Measurements from ENCODE around the gene DUOXA2. TPM values are rescaled to one million over a fixed set of nuclear protein-coding genes. Genes with fewer than 3 reads are reported as not detected.
"Not testable (repeated sequence)": the region's sequence is repeated elsewhere in the genome, so short reads cannot be mapped to it uniquely, and the experiment has no call there.

Gene DUOXA2
- total and polyA plus RNA-seq, 2 donors from 2014 or later: 0.37 TPM; not detected in 1

DNA sequence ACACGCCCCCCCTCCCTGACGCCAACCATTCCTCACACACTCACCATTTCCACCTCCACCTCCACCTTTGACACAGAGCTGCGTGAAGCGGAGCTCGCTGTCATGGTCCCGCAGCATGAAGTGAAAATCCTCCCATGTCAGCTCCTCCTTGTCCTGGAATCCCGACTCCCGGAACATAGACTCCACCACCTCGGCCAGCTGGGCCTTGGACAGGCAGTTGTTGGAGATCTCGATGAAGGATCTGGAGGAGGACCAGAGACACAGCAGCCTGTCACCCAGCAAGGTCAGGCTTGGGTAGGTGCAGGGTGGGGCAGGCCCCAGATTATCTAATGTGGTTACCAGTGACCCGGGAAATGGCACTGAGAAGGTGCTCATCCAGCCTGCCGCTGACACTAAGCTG is 12.4 kb upstream of the DUOXA2 start:
- Histone ChIP-seq H3K36me3 (ENCODE audit: control insufficient read depth in 2 of 3, insufficient read depth in 3 of 3, low read length in 3 of 3) (no peaks in the 10 kb centered on the region), H3K9ac (ENCODE audit: low read length in 3 of 3) (no peak overlapping the region), H3K27me3 (ENCODE audit: control insufficient read depth, insufficient read depth, low read length) (no peaks in the 10 kb centered on the region), H3K9me3 (ENCODE audit: control insufficient read depth in 2 of 3, insufficient read depth in 1 of 3, low read length in 3 of 3) (no peaks in the 10 kb centered on the region), H3K4me3 (ENCODE audit: low read length in 3 of 3) (no peak overlapping the region), H3K27ac (ENCODE audit: low read depth in 2 of 2, low read length in 2 of 2) (no peak overlapping the region), H3K4me1 (ENCODE audit: control insufficient read depth in 2 of 3, insufficient read depth in 2 of 3, low read depth in 1 of 3, low read length in 3 of 3) (no peaks in the 10 kb centered on the region)
- intact Hi-C loops (cut with DNase I): no loop called here
- TF ChIP-seq, protein P1, sequence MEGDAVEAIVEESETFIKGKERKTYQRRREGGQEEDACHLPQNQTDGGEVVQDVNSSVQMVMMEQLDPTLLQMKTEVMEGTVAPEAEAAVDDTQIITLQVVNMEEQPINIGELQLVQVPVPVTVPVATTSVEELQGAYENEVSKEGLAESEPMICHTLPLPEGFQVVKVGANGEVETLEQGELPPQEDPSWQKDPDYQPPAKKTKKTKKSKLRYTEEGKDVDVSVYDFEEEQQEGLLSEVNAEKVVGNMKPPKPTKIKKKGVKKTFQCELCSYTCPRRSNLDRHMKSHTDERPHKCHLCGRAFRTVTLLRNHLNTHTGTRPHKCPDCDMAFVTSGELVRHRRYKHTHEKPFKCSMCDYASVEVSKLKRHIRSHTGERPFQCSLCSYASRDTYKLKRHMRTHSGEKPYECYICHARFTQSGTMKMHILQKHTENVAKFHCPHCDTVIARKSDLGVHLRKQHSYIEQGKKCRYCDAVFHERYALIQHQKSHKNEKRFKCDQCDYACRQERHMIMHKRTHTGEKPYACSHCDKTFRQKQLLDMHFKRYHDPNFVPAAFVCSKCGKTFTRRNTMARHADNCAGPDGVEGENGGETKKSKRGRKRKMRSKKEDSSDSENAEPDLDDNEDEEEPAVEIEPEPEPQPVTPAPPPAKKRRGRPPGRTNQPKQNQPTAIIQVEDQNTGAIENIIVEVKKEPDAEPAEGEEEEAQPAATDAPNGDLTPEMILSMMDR (IDR thresholded peaks at IDR 0.05; ENCODE audit: borderline replicate concordance, extremely low read depth, insufficient read depth): no peak
- DNase-seq (no peak), FAIRE-seq (no peak)

DNA sequence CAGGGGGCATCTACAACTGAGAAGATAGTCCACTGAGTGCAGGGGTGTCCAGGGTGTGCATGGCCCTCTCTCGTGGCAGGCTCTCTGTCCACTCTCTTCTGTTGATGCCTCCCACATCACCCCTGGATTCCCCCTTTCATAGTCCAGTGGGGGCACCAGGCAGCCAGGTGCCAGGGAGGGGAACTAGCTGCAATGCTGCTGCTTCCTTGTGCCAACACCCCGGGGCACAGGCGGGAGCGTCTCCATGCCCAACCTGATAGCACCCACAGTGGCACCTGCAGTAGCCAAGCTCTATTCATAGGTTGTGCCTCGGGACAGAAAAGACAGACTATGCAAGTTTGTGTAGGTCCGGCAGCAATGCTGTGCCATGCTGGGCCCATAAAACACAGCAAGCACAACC is 11.9 kb upstream of the DUOXA2 start:
- intact Hi-C loops (cut with DNase I): no loop called here
- TF ChIP-seq, protein P1 (IDR thresholded peaks at IDR 0.05; ENCODE audit: borderline replicate concordance, extremely low read depth, insufficient read depth): no peak
- Histone ChIP-seq H3K4me1 (ENCODE audit: control insufficient read depth in 2 of 3, insufficient read depth in 2 of 3, low read depth in 1 of 3, low read length in 3 of 3) (no peaks in the 10 kb centered on the region), H3K27ac (ENCODE audit: low read depth in 2 of 2, low read length in 2 of 2) (no peak overlapping the region), H3K27me3 (ENCODE audit: control insufficient read depth, insufficient read depth, low read length) (no peaks in the 10 kb centered on the region), H3K36me3 (ENCODE audit: control insufficient read depth in 2 of 3, insufficient read depth in 3 of 3, low read length in 3 of 3) (no peaks in the 10 kb centered on the region), H3K9me3 (ENCODE audit: control insufficient read depth in 2 of 3, insufficient read depth in 1 of 3, low read length in 3 of 3) (no peaks in the 10 kb centered on the region), H3K9ac (ENCODE audit: low read length in 3 of 3) (no peak overlapping the region), H3K4me3 (ENCODE audit: low read length in 3 of 3) (no peak overlapping the region)
- FAIRE-seq (no peak), DNase-seq (no peak)

DNA sequence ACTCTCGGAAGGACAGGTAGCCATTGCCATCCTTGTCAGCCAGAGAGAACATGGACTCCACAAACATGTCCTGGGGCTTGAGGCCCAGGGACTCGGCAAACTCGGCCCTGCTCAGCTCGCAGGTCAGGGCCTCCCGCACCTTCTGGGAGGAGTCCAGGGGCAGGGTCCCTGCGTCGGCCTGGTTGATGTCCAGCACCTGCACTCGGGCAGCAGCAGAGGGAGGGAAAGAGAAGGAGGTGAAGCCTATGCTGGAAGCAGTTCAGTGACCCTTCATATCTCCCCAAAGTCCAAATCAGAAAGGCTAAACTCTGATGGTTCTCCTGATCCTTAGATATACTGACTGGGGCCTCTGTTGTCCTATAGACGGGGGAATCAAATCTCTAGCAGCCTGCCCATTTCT is 10.0 kb upstream of the DUOXA2 start:
- H3K4me3 ChIP-seq (ENCODE audit: low read length in 3 of 3); H3K4me1 ChIP-seq (ENCODE audit: control insufficient read depth in 2 of 3, insufficient read depth in 2 of 3, low read depth in 1 of 3, low read length in 3 of 3); H3K27me3 ChIP-seq (ENCODE audit: control insufficient read depth, insufficient read depth, low read length); H3K27ac ChIP-seq (ENCODE audit: low read depth in 2 of 2, low read length in 2 of 2); H3K9ac ChIP-seq (ENCODE audit: low read length in 3 of 3); DNase-seq; intact Hi-C loops (cut with DNase I); H3K36me3 ChIP-seq (ENCODE audit: control insufficient read depth in 2 of 3, insufficient read depth in 3 of 3, low read length in 3 of 3); FAIRE-seq; H3K9me3 ChIP-seq (ENCODE audit: control insufficient read depth in 2 of 3, insufficient read depth in 1 of 3, low read length in 3 of 3): not testable (repeated sequence)

DNA sequence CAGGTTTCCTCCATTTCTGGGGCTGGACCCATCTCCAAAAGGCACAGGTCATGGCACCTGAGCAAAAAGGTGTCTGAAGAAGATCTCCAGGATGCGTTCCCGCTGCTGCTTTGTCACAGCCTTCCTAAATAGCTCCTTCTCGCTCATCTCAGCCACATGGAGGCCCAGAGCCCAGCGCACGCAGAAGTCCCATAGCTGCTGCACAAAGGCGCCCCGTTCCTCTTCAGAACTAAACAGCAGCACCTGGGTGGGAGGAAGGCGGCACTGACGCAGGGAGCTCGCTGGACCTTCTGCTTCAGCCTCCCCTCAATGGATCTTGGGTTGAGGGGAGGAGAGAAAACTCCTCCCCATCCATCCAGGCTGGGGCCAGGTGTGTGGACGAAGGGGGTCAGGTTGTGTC is 8.5 kb upstream of the DUOXA2 start:
- FAIRE-seq: no peak
- no peak overlapping the region for H3K27ac ChIP-seq (ENCODE audit: low read depth in 2 of 2, low read length in 2 of 2)
- DNase-seq: peak in 1 of 5 donors; percentile 21

More for the DNA sequence above, 8.5 kb upstream of the DUOXA2 start:
- no peaks in the 10 kb centered on the region for H3K36me3 ChIP-seq (ENCODE audit: control insufficient read depth in 2 of 3, insufficient read depth in 3 of 3, low read length in 3 of 3)
- TF ChIP-seq, protein P1 (IDR thresholded peaks at IDR 0.05; ENCODE audit: borderline replicate concordance, extremely low read depth, insufficient read depth): no peak
- H3K4me1 ChIP-seq (ENCODE audit: control insufficient read depth in 2 of 3, insufficient read depth in 2 of 3, low read depth in 1 of 3, low read length in 3 of 3): no peaks in the 10 kb centered on the region
- peaks cover 5% of the 10 kb centered on the region for H3K27me3 ChIP-seq (ENCODE audit: control insufficient read depth, insufficient read depth, low read length)
- intact Hi-C loops (cut with DNase I): no loop called here
- H3K9ac ChIP-seq (ENCODE audit: low read length in 3 of 3): no peak overlapping the region
- no peaks in the 10 kb centered on the region for H3K9me3 ChIP-seq (ENCODE audit: control insufficient read depth in 2 of 3, insufficient read depth in 1 of 3, low read length in 3 of 3)
- H3K4me3 ChIP-seq (ENCODE audit: low read length in 3 of 3): no peak overlapping the region
